Activated T-cell treated with anti-CD3 and anti-CD28 coated beads, Interleukin-2, amount 50 U/mL, for 48 hours (primary cell): Measurements from ENCODE around the gene ANKFY1.
"Not testable (repeated sequence)": the region's sequence is repeated elsewhere in the genome, so short reads cannot be mapped to it uniquely, and the experiment has no call there.

Experiments
- DNase-seq, 2 experiments: peaks; one replicate each; pipeline ENCODE4 v3.0.0-alpha.2; 2020

ANKFY1 gene

GRCh38 chr17:4148611-4149308 lies 115.0 kb downstream of the ANKFY1 start:
- DNase-seq = no peak

GRCh38 chr17:4147751-4148310 lies 115.9 kb downstream of the ANKFY1 start:
- no peak for DNase-seq

GRCh38 chr17:4146641-4147040 lies 117.1 kb downstream of the ANKFY1 start:
- DNase-seq = no peak

- DNase-seq = no peak
Measured at GRCh38 chr17:4144422-4144747, 119.4 kb downstream of the ANKFY1 start.

GRCh38 chr17:4143563-4144421 lies 120.0 kb downstream of the ANKFY1 start:
- peak; percentile 88 to 92 for DNase-seq

GRCh38 chr17:4142107-4142900 lies 121.5 kb downstream of the ANKFY1 start:
- DNase-seq = peak in 1 of 2 experiments; percentile 38

- DNase-seq = no peak
Measured at GRCh38 chr17:4140125-4140524, 123.7 kb downstream of the ANKFY1 start.

GRCh38 chr17:4138906-4139526 lies 124.8 kb downstream of the ANKFY1 start:
- not testable (repeated sequence) for DNase-seq

GRCh38 chr17:4136373-4136772 lies 127.4 kb downstream of the ANKFY1 start:
- DNase-seq = no peak

GRCh38 chr17:4135489-4135888 lies 128.3 kb downstream of the ANKFY1 start:
- DNase-seq = no peak

- no peak for DNase-seq
Measured at GRCh38 chr17:4134721-4135120, 129.1 kb downstream of the ANKFY1 start.

- DNase-seq = no peak
Measured at GRCh38 chr17:4130715-4131114, 133.1 kb downstream of the ANKFY1 start.

- DNase-seq = no peak
Measured at GRCh38 chr17:4127555-4127954, 136.2 kb downstream of the ANKFY1 start.

GRCh38 chr17:4125552-4125951 lies 138.2 kb downstream of the ANKFY1 start:
- DNase-seq = no peak

- DNase-seq = no peak
Measured at GRCh38 chr17:4124999-4125398, 138.8 kb downstream of the ANKFY1 start.

- DNase-seq = no peak
Measured at GRCh38 chr17:4120332-4120731, 143.4 kb downstream of the ANKFY1 start.

- DNase-seq = no peak
Measured at GRCh38 chr17:4119299-4119698, 144.5 kb downstream of the ANKFY1 start.

GRCh38 chr17:4118015-4118743 lies 145.6 kb downstream of the ANKFY1 start:
- no peak for DNase-seq

GRCh38 chr17:4116516-4116915 lies 147.3 kb downstream of the ANKFY1 start:
- no peak for DNase-seq
